Parathyroid adenoma (tissue), 2 donors: ENCODE results near the gene ELOVL2.

Source experiments
- H2AFZ ChIP-seq: fragments of 300-600 bp; sonication (generic); one replicate; pipeline ENCODE4 v1.7.0; 2017; ENCODE audit warnings: antibody characterized with exemption, mild to moderate bottlenecking
- H3K27ac ChIP-seq: fragments of 300-600 bp; sonication (generic); one replicate; pipeline ENCODE4 v1.7.0; 2017
- H3K27me3 ChIP-seq: fragments of 300-600 bp; sonication (generic); one replicate; pipeline ENCODE4 v1.7.0; 2017; ENCODE audit warnings: low read length; ENCODE audit not compliant: control insufficient read depth, insufficient read depth
- H3K36me3 ChIP-seq: fragments of 300-600 bp; sonication (generic); one replicate; pipeline ENCODE4 v1.7.0; 2017; ENCODE audit warnings: low read length; ENCODE audit not compliant: control insufficient read depth, insufficient read depth
- H3K4me1 ChIP-seq: fragments of 300-600 bp; sonication (generic); one replicate; pipeline ENCODE4 v1.7.0; 2017; ENCODE audit warnings: control low read depth
- H3K4me2 ChIP-seq: fragments of 300-600 bp; sonication (generic); one replicate; pipeline ENCODE4 v1.7.0; 2017; ENCODE audit warnings: low read length
- H3K4me3 ChIP-seq: fragments of 300-600 bp; sonication (generic); one replicate; pipeline ENCODE4 v1.7.0; 2017; ENCODE audit warnings: low read depth, low read length
- H3K79me2 ChIP-seq: fragments of 300-600 bp; sonication (generic); one replicate; pipeline ENCODE4 v1.7.0; 2017; ENCODE audit warnings: control low read depth
- H3K9ac ChIP-seq: fragments of 300-600 bp; sonication (generic); one replicate; pipeline ENCODE4 v1.7.0; 2017; ENCODE audit warnings: mild to moderate bottlenecking
- H3K9me3 ChIP-seq: fragments of 300-600 bp; sonication (generic); one replicate; pipeline ENCODE4 v1.7.0; 2017; ENCODE audit warnings: low read length; ENCODE audit not compliant: control insufficient read depth
- TF ChIP-seq, protein P1 (sequence below): fragments of 300-600 bp; sonication (generic); IDR thresholded peaks from one replicate; pipeline ENCODE4 v1.7.0; 2017; ENCODE audit warnings: antibody characterized with exemption, mild to moderate bottlenecking
- donor health status: primary hyperparathyroidism.

The ELOVL2 gene

DNA sequence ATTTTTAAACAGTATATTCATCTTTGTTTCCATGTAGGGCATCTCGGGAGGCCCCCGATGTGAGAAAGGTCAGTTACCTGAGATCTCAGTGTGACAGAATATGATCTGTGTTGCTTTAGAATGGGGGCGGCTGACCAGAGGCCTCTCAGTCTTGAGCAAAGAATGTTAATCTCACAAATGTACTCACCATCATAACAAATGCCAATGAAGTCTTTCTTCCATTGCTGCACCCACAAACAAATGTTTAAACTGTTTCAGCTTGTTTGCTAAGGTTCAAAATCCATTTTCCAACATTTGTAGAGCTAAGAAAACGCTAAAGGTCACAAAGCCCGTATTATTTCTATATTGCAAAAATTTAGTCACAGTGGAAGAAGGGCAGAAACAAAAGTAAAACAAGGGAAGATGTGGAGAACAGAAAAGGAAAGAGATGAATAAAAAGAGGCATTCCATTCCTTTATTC, 31.8 kb downstream of the ELOVL2 start:
- Histone ChIP-seq H3K4me1 (peaks cover 15% of the 10 kb centered on the region), H2AFZ (no peak overlapping the region)

DNA sequence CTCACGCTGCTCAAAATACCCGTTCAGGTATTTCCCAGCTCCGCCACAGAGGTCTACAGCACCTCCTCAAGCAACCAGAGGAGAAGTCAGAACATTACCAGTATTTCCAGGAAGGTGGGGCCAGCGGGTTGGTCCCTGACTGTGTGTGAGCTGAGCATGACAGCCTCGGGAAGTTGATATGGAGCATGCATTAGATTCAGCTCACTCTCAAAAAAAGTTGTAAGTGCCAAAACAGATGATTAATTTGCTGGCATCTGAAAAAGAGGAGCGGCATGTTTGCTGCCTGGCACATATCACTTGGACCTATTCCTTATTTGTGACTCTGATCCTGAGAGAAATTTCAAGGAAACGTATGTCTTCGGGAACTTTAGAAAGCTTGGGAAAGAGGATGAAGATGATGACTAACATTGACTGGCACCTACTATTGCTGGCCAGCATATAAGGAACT, 32.3 kb downstream of the ELOVL2 start:
- Histone ChIP-seq H3K9ac (no peak overlapping the region), H3K4me1 (peaks cover 15% of the 10 kb centered on the region), H3K4me3 (no peak overlapping the region), H3K27me3 (no peaks in the 10 kb centered on the region), H3K36me3 (no peaks in the 10 kb centered on the region), H2AFZ (no peak overlapping the region), H3K27ac (no peak overlapping the region), H3K9me3 (no peaks in the 10 kb centered on the region), H3K4me2 (no peak overlapping the region), H3K79me2 (no peaks in the 10 kb centered on the region)
- TF ChIP-seq, protein P1, sequence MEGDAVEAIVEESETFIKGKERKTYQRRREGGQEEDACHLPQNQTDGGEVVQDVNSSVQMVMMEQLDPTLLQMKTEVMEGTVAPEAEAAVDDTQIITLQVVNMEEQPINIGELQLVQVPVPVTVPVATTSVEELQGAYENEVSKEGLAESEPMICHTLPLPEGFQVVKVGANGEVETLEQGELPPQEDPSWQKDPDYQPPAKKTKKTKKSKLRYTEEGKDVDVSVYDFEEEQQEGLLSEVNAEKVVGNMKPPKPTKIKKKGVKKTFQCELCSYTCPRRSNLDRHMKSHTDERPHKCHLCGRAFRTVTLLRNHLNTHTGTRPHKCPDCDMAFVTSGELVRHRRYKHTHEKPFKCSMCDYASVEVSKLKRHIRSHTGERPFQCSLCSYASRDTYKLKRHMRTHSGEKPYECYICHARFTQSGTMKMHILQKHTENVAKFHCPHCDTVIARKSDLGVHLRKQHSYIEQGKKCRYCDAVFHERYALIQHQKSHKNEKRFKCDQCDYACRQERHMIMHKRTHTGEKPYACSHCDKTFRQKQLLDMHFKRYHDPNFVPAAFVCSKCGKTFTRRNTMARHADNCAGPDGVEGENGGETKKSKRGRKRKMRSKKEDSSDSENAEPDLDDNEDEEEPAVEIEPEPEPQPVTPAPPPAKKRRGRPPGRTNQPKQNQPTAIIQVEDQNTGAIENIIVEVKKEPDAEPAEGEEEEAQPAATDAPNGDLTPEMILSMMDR = peak; percentile 24

More for the DNA sequence above, 31.8 kb downstream of the ELOVL2 start:
- TF ChIP-seq, protein P1 = no peak
- Histone ChIP-seq H3K27ac (no peak overlapping the region), H3K9me3 (no peaks in the 10 kb centered on the region), H3K27me3 (no peaks in the 10 kb centered on the region), H3K4me2 (no peak overlapping the region), H3K36me3 (no peaks in the 10 kb centered on the region), H3K79me2 (no peaks in the 10 kb centered on the region), H3K9ac (no peak overlapping the region), H3K4me3 (no peak overlapping the region)

DNA sequence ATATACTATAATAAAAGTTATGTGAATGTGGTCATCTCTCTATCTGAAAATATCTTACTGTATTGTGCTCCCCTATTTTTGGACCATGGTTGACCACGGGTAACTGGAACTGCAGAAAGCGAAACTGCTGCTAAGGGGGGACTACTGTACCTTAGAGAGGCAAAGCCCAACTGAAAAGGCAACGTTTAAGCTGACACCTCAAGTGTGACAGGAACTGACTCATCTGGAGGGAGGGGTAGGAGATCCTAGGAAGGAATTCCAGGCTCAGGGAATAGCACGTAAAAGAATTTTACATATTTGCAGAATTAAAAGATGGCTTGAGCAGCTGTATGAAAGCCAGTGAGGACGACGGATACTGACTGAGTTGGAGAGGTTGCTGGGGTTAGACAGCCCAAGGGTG, 34.8 kb downstream of the ELOVL2 start:
- no peaks in the 10 kb centered on the region for H3K9me3 ChIP-seq
- no peak overlapping the region for H3K9ac ChIP-seq
- no peaks in the 10 kb centered on the region for H3K79me2 ChIP-seq
- H3K4me3 ChIP-seq = no peak overlapping the region
- no peaks in the 10 kb centered on the region for H3K27me3 ChIP-seq
- no peaks in the 10 kb centered on the region for H3K36me3 ChIP-seq
- no peak overlapping the region for H3K4me2 ChIP-seq
- TF ChIP-seq, protein P1 = no peak
- H3K4me1 ChIP-seq = peaks cover 15% of the 10 kb centered on the region
- no peak overlapping the region for H2AFZ ChIP-seq
- H3K27ac ChIP-seq = no peak overlapping the region

DNA sequence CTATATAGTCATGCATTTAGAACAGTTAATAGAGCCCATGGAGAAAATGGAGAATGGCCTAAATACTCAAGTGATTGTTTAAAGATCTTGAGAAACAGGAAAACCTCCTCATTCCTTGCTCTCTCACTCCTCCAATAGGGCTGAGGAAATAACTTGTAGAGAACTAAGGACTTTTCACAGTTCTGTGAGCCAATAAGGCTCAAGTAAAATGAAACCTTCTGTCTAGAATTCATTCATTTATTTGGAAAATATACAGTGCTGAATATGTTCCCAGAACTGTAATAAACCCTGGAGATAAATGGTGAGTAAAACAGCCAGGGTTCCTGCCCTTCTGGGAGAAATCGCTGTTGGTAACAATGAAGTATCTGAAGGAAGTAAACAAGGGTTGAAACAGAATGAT, 35.3 kb downstream of the ELOVL2 start:
- Histone ChIP-seq H3K36me3 (no peaks in the 10 kb centered on the region), H3K4me1 (peaks cover 15% of the 10 kb centered on the region), H3K4me2 (no peak overlapping the region), H3K79me2 (no peaks in the 10 kb centered on the region), H2AFZ (no peak overlapping the region), H3K9me3 (no peaks in the 10 kb centered on the region), H3K4me3 (no peak overlapping the region), H3K27me3 (no peaks in the 10 kb centered on the region), H3K9ac (no peak overlapping the region), H3K27ac (no peak overlapping the region)
- TF ChIP-seq, protein P1 = no peak
